K562 (cell line): ENCODE measurements around the gene GLIPR2. TPM values are rescaled to one million over a fixed set of nuclear protein-coding genes. Genes with fewer than 3 reads are reported as not detected.

Experiments
- ARID4B ChIP-seq: sonication (generic); formaldehyde crosslinking; IDR thresholded peaks from 2 replicates; pipeline ENCODE4 v1.8.0; 2022; ENCODE audit warnings: mild to moderate bottlenecking, missing genetic modification reagents
- C11orf30 ChIP-seq: fragments of 450-650 bp; IDR thresholded peaks from 2 replicates; pipeline ENCODE4 v1.6.1; 2016; ENCODE audit warnings: low read depth, mild to moderate bottlenecking
- HIVEP1 ChIP-seq: fragments of 250-450 bp; sonication (Bioruptor Pico); IDR thresholded peaks from 2 replicates; pipeline ENCODE4 v1.4.0; 2020; ENCODE audit warnings: mild to moderate bottlenecking
- HMG20A ChIP-seq: fragments of 450-650 bp; formaldehyde crosslinking; conservative IDR thresholded peaks from 2 replicates; pipeline ENCODE4 v1.4.0; 2020; ENCODE audit warnings: mild to moderate bottlenecking, mixed read lengths
- HMG20B ChIP-seq: fragments of 250-450 bp; sonication (Bioruptor Pico); IDR thresholded peaks from 2 replicates; pipeline ENCODE4 v1.5.0; 2021; ENCODE audit warnings: mild to moderate bottlenecking
- ILF3 ChIP-seq: fragments of 450-650 bp; IDR thresholded peaks from 2 replicates; pipeline ENCODE4 v1.6.1; 2018; ENCODE audit warnings: antibody characterized with exemption, mild to moderate bottlenecking, moderate library complexity, borderline replicate concordance
- JUND ChIP-seq, 2 experiments: IDR thresholded peaks; 2 replicates in 1 of 2; 3 replicates in 1 of 2; pipeline ENCODE4 v1.6.1; 2011; ENCODE audit warnings: borderline replicate concordance in 2 of 2, low read depth in 2 of 2, low read length in 2 of 2, improper control_type of control experiment in 1 of 2, missing biosample characterization in 1 of 2, missing genetic modification characterization in 1 of 2, missing genetic modification reagents in 1 of 2
- KDM5B ChIP-seq: fragments of 200-600 bp; sonication (generic); IDR thresholded peaks from 2 replicates; pipeline ENCODE4 v1.6.1; 2012; ENCODE audit warnings: low read depth, mild to moderate bottlenecking, moderate library complexity, low read length, control low read depth, inconsistent platforms; ENCODE audit not compliant: insufficient replicate concordance
- MAFF ChIP-seq: IDR thresholded peaks from 2 replicates; pipeline ENCODE4 v1.6.1; 2012; ENCODE audit warnings: low read length, improper control_type of control experiment
- MCM2 ChIP-seq: fragments of 450-650 bp; IDR thresholded peaks from 2 replicates; pipeline ENCODE4 v1.6.1; 2017; ENCODE audit warnings: low read depth, mild to moderate bottlenecking
- MIER1 ChIP-seq: fragments of 450-650 bp; IDR thresholded peaks from 2 replicates; pipeline ENCODE4 v1.6.1; 2016; ENCODE audit warnings: antibody characterized with exemption, mild to moderate bottlenecking, low read depth
- MTF1 ChIP-seq: fragments of 250-450 bp; sonication (Bioruptor Pico); IDR thresholded peaks from 2 replicates; pipeline ENCODE4 v1.9.0; 2021; ENCODE audit warnings: moderate library complexity, mild to moderate bottlenecking, inconsistent platforms, borderline replicate concordance
- NR2C1 ChIP-seq, 2 experiments: fragments of 450-650 bp; IDR thresholded peaks; 2 replicates each; pipeline ENCODE4 v1.6.1; 2017; ENCODE audit warnings: mild to moderate bottlenecking in 2 of 2, antibody characterized with exemption in 1 of 2, inconsistent platforms in 1 of 2, missing compliant biosample characterization in 1 of 2, missing genetic modification characterization in 1 of 2
- TAF1 ChIP-seq: IDR thresholded peaks from 2 replicates; pipeline ENCODE4 v1.6.1; 2011; ENCODE audit warnings: mild to moderate bottlenecking, low read length, moderate library complexity; ENCODE audit not compliant: insufficient read depth, control insufficient read depth, severe bottlenecking; ENCODE audit errors: extremely low read depth
- XRCC4 ChIP-seq: IDR thresholded peaks from one replicate; pipeline ENCODE4 v1.6.1; 2011; ENCODE audit not compliant: insufficient read depth, insufficient read length; ENCODE audit errors: extremely low read depth
- YBX1 ChIP-seq: fragments of 450-650 bp; IDR thresholded peaks from 2 replicates; pipeline ENCODE4 v1.7.1; 2016; ENCODE audit warnings: mild to moderate bottlenecking
- ZNF280B ChIP-seq: fragments of 250-450 bp; sonication (Bioruptor Pico); IDR thresholded peaks from 2 replicates; pipeline ENCODE4 v1.5.1; 2021; ENCODE audit warnings: mild to moderate bottlenecking
- ZNF408 ChIP-seq: fragments of 250-450 bp; sonication (Bioruptor Pico); IDR thresholded peaks from 2 replicates; pipeline ENCODE4 v1.4.0; 2020; ENCODE audit warnings: low read depth, mild to moderate bottlenecking, moderate library complexity
- ZNF551 ChIP-seq: fragments of 250-450 bp; sonication (Bioruptor Pico); IDR thresholded peaks from 2 replicates; pipeline ENCODE4 v1.5.0; 2021; ENCODE audit warnings: mild to moderate bottlenecking, moderate library complexity
- ZNF764 ChIP-seq: fragments of 250-450 bp; sonication (Bioruptor Pico); IDR thresholded peaks from 2 replicates; pipeline ENCODE4 v1.4.0; 2020; ENCODE audit warnings: low read depth, mild to moderate bottlenecking, moderate library complexity
- ZNF830 ChIP-seq: fragments of 250-450 bp; sonication (Bioruptor Pico); IDR thresholded peaks from 2 replicates; pipeline ENCODE4 v1.5.0; 2021; ENCODE audit warnings: mild to moderate bottlenecking
- polyA plus RNA-seq, 8 experiments: library from polyadenylated mRNA; depleted of rRNA in 4 of 8; stranded (reverse) in 5 of 8; unstranded in 3 of 8; fragments of >200 nt; fragmentation: Nextera tagmentation in 2 of 8; fragmentation: Illumina TruSeq in 1 of 8; extraction: Ambion mirVana in 2 of 8; extraction: Trizol in 1 of 8; gene quantifications; 2 replicates each; pipeline versions ENCODE4 v1.2.1 to v1.2.3, GENCODE V29; 2011 to 2014; ENCODE audit warnings: inconsistent platforms in 1 of 8, missing spikeins in 1 of 8
- total RNA-seq, 7 experiments: library from RNA; depleted of rRNA in 6 of 7; stranded (reverse); fragments of >200 nt in 6 of 7; fragmentation: Illumina TruSeq in 2 of 7; extraction: Trizol in 2 of 7; gene quantifications; 2 replicates each; pipeline versions ENCODE4 v1.2.1 to v1.2.3, GENCODE V29; 2011 to 2021; ENCODE audit warnings: low replicate concordance in 1 of 7

Gene GLIPR2
- total and polyA plus RNA-seq, 9 of the 15 experiments (the other 6 are each of a cell fraction or from before 2014, with no cell fraction given): 1.4 to 8.8 (median 2.9) TPM

GRCh38 chr9:36190388-36191289 is 54.1 kb downstream of the GLIPR2 start, which contains the start of gene CLTA (continued):
- TF ChIP-seq ARID4B (no peak), HMG20A (CRISPR knock-in tag) (no peak), TAF1 (peak; percentile 88), C11orf30 (peak; percentile 49), XRCC4 (no peak), ZNF830 (CRISPR knock-in tag) (no peak), MAFF (no peak), YBX1 (no peak), MIER1 (no peak), KDM5B (peak; percentile 88), ZNF764 (no peak), HIVEP1 (no peak), NR2C1 (IDR thresholded peaks at IDR 0.05) (no peak; the same call in 1 of the 2 replicates), NR2C1 (tag; IDR thresholded peaks at IDR 0.05) (no peak), ZNF280B (CRISPR knock-in tag) (no peak), ZNF408 (CRISPR knock-in tag) (no peak), MTF1 (CRISPR knock-in tag) (no peak), JUND (IDR thresholded peaks at IDR 0.05; ENCODE audit: borderline replicate concordance, low read depth, low read length) (no peak), JUND (tag; IDR thresholded peaks at IDR 0.05; ENCODE audit: borderline replicate concordance, low read depth, low read length) (no peak), HMG20B (CRISPR knock-in tag) (no peak), ILF3 (no peak), MCM2 (no peak), ZNF551 (CRISPR knock-in tag) (no peak)
